IMR-90 (cell line): ENCODE results near the gene PLA2G4B. TPM values are rescaled to one million over a fixed set of nuclear protein-coding genes. Genes with fewer than 3 reads are reported as not detected.

ENCODE experiments used
- ATAC-seq: fragments of 200-7000 bp; cut with Tn5 transposase; 2 replicates; pipeline ENCODE4 v1.9.1; 2020; ENCODE audit warnings: low read depth, mild to moderate bottlenecking, moderate library complexity
- BruUV-seq: library from RNA; stranded (reverse); fragments of 400-500 nt; replicated peaks from 2 replicates; lab custom pipeline; 2021; lab: Mats Ljungman, UMichigan
- CTCF ChIA-PET: fragments of 300-600 bp; formaldehyde crosslinking; extraction: SDS; loops from one replicate; lab custom pipeline; 2021; ENCODE audit warnings: antibody characterized with exemption; lab: Yijun Ruan, JAX
- POLR2A ChIA-PET: fragments of 300-600 bp; sonication (Branson Sonifier 250); formaldehyde crosslinking; loops from one replicate; lab custom pipeline; 2022; ENCODE audit warnings: antibody characterized with exemption; ENCODE audit not compliant: unreplicated experiment; lab: Charles Lee
- DNase-seq: peaks from one replicate; pipeline ENCODE4 v3.0.0; 2013
- H2AFZ ChIP-seq: replicated peaks from 2 replicates; pipeline ENCODE3; 2013; ENCODE audit warnings: low read length, mild to moderate bottlenecking; ENCODE audit not compliant: poor library complexity
- H2AK5ac ChIP-seq: 2 replicates; pipeline ENCODE4 v1.6.1; 2013; ENCODE audit warnings: low read depth, low read length, inconsistent platforms
- H2AK9ac ChIP-seq: replicated peaks from 2 replicates; pipeline ENCODE3; 2013; ENCODE audit warnings: mild to moderate bottlenecking, low read depth, low read length, moderate library complexity; ENCODE audit not compliant: poor library complexity
- H2BK120ac ChIP-seq: 2 replicates; pipeline ENCODE4 v1.6.1; 2013; ENCODE audit warnings: low read depth, low read length, inconsistent platforms
- H2BK15ac ChIP-seq: 3 replicates; pipeline ENCODE4 v1.6.1; 2013; ENCODE audit warnings: low read depth, low read length, inconsistent platforms
- H2BK20ac ChIP-seq: 2 replicates; pipeline ENCODE4 v1.6.1; 2013; ENCODE audit warnings: low read depth, mild to moderate bottlenecking, inconsistent platforms, low read length, moderate library complexity
- H2BK5ac ChIP-seq: 2 replicates; pipeline ENCODE4 v1.6.1; 2013; ENCODE audit warnings: mild to moderate bottlenecking, low read depth, low read length, inconsistent platforms; ENCODE audit not compliant: poor library complexity, severe bottlenecking
- H3K14ac ChIP-seq: replicated peaks from 2 replicates; pipeline ENCODE4 v1.6.1; 2013; ENCODE audit warnings: low read depth, low read length, inconsistent platforms
- H3K18ac ChIP-seq: 2 replicates; pipeline ENCODE4 v1.6.1; 2013; ENCODE audit warnings: low read depth, low read length, control low read depth
- H3K23ac ChIP-seq: 2 replicates; pipeline ENCODE4 v1.6.1; 2013; ENCODE audit warnings: low read depth, low read length, inconsistent platforms
- H3K27ac ChIP-seq: 2 replicates; pipeline ENCODE4 v1.5.1; 2013; ENCODE audit warnings: mild to moderate bottlenecking, control low read depth, low read length; ENCODE audit not compliant: insufficient read depth
- H3K27me3 ChIP-seq: 2 replicates; pipeline ENCODE4 v1.6.1; 2013; ENCODE audit warnings: low read length; ENCODE audit not compliant: control insufficient read depth, insufficient read depth
- H3K36me3 ChIP-seq: 2 replicates; pipeline ENCODE4 v1.6.1; 2013; ENCODE audit warnings: low read length, mixed read lengths; ENCODE audit not compliant: control insufficient read depth, insufficient read depth
- H3K4ac ChIP-seq: 2 replicates; pipeline ENCODE4 v1.6.1; 2013; ENCODE audit warnings: low read depth, low read length, inconsistent platforms
- H3K4me1 ChIP-seq: 2 replicates; pipeline ENCODE4 v1.6.1; 2013; ENCODE audit warnings: low read length, mixed read lengths; ENCODE audit not compliant: control insufficient read depth, insufficient read depth
- H3K4me2 ChIP-seq: 2 replicates; pipeline ENCODE4 v1.6.1; 2013; ENCODE audit warnings: low read depth, mild to moderate bottlenecking, control low read depth, low read length, moderate library complexity
- H3K4me3 ChIP-seq: 2 replicates; pipeline ENCODE4 v1.5.1; 2013; ENCODE audit warnings: low read depth, mild to moderate bottlenecking, control low read depth, low read length, moderate library complexity; ENCODE audit not compliant: insufficient read depth
- H3K56ac ChIP-seq: 2 replicates; pipeline ENCODE4 v1.6.1; 2013; ENCODE audit warnings: low read length, inconsistent platforms; ENCODE audit not compliant: insufficient read depth; ENCODE audit errors: extremely low read depth
- H3K79me1 ChIP-seq, 2 experiments: 2 replicates each; pipeline ENCODE4 v1.6.1; 2013; ENCODE audit warnings: low read length in 2 of 2, inconsistent platforms in 1 of 2, low read depth in 1 of 2
- H3K9ac ChIP-seq: 2 replicates; pipeline ENCODE4 v1.6.1; 2013; ENCODE audit warnings: low read depth, low read length, control low read depth
- H3K9me1 ChIP-seq: 2 replicates; pipeline ENCODE4 v1.6.1; 2013; ENCODE audit warnings: low read length, inconsistent platforms; ENCODE audit not compliant: insufficient read depth
- H3K9me3 ChIP-seq: 2 replicates; pipeline ENCODE4 v1.6.1; 2013; ENCODE audit warnings: low read length; ENCODE audit not compliant: control insufficient read depth, insufficient read depth
- H4K20me1 ChIP-seq: 2 replicates; pipeline ENCODE4 v1.6.1; 2013; ENCODE audit warnings: low read length, inconsistent platforms; ENCODE audit not compliant: insufficient read depth
- H4K5ac ChIP-seq: 2 replicates; pipeline ENCODE4 v1.6.1; 2013; ENCODE audit warnings: mild to moderate bottlenecking, low read depth, low read length, control low read depth
- H4K8ac ChIP-seq, 2 experiments: 2 replicates each; pipeline ENCODE4 v1.6.1; 2013; ENCODE audit warnings: low read depth in 2 of 2, low read length in 2 of 2, control low read depth in 1 of 2, inconsistent platforms in 1 of 2
- H4K91ac ChIP-seq: 2 replicates; pipeline ENCODE4 v1.6.1; 2013; ENCODE audit warnings: low read depth, low read length, inconsistent platforms; ENCODE audit not compliant: insufficient read depth
- BHLHE40 ChIP-seq: fragments of 150-350 bp; IDR thresholded peaks from 2 replicates; pipeline ENCODE4 v1.6.1; 2016; ENCODE audit warnings: mild to moderate bottlenecking, low read depth, low read length
- CEBPB ChIP-seq: IDR thresholded peaks from 2 replicates; pipeline ENCODE4 v1.6.1; 2012; ENCODE audit warnings: low read depth, low read length, improper control_type of control experiment
- CHD1 ChIP-seq: IDR thresholded peaks from 2 replicates; pipeline ENCODE4 v1.6.1; 2012; ENCODE audit warnings: low read depth, low read length, improper control_type of control experiment
- MAFK ChIP-seq: IDR thresholded peaks from 2 replicates; pipeline ENCODE4 v1.6.1; 2012; ENCODE audit warnings: low read depth, low read length, improper control_type of control experiment
- MAZ ChIP-seq: IDR thresholded peaks from 2 replicates; pipeline ENCODE4 v1.6.1; 2012; ENCODE audit warnings: low read depth, mild to moderate bottlenecking, low read length, improper control_type of control experiment, moderate library complexity, borderline replicate concordance
- MXI1 ChIP-seq: IDR thresholded peaks from 2 replicates; pipeline ENCODE4 v1.6.1; 2012; ENCODE audit warnings: low read depth, mild to moderate bottlenecking, low read length, moderate library complexity, borderline replicate concordance
- NFE2L2 ChIP-seq: fragments of 150-350 bp; IDR thresholded peaks from 2 replicates; pipeline ENCODE4 v1.6.1; 2016; ENCODE audit warnings: low read depth, mild to moderate bottlenecking, low read length
- RCOR1 ChIP-seq: IDR thresholded peaks from 2 replicates; pipeline ENCODE4 v1.6.1; 2012; ENCODE audit warnings: mild to moderate bottlenecking, low read length, improper control_type of control experiment; ENCODE audit not compliant: insufficient replicate concordance
- RFX5 ChIP-seq: IDR thresholded peaks from 2 replicates; pipeline ENCODE4 v1.8.0; 2012; ENCODE audit warnings: low read depth, mild to moderate bottlenecking, low read length, moderate library complexity
- SMC3 ChIP-seq: fragments of 150-350 bp; IDR thresholded peaks from 2 replicates; pipeline ENCODE4 v1.6.1; 2016; ENCODE audit warnings: low read depth, mild to moderate bottlenecking, antibody characterized with exemption, low read length, moderate library complexity
- WGBS, 2 experiments: methylation state at CpG; one replicate each; pipeline versions ENCODE4 v1.1.5 to v1.1.7; 2013; ENCODE audit warnings: missing lambda C conversion rate in 2 of 2; ENCODE audit not compliant: insufficient read length in 1 of 2; ENCODE audit errors: extremely low coverage in 2 of 2; 5-methylcytosine and 5-hydroxymethylcytosine counted together
- dilution Hi-C: fragments of 300-500 bp; cut with HindIII; formaldehyde crosslinking; loops from one replicate; pipeline ENCODE4 v1.14.3; 2018; ENCODE audit warnings: low sequenced_read_pairs; ENCODE audit not compliant: unreplicated experiment
- in situ Hi-C: fragments of 300-500 bp; cut with MboI; formaldehyde crosslinking; loops from 3 replicates; pipeline ENCODE4 v1.14.3; 2019; ENCODE audit warnings: low sequenced_read_pairs, inconsistent platforms, mixed read lengths
- intact Hi-C: fragments of 100-400 bp; cut with micrococcal nuclease; formaldehyde crosslinking; loops from 2 replicates; pipeline ENCODE4 v1.10.0; 2022
- polyA plus RNA-seq, 3 experiments: library from polyadenylated mRNA; depleted of rRNA; stranded (reverse); fragments of >200 nt; gene quantifications; 2 replicates each; pipeline ENCODE4 v1.2.3, GENCODE V29; 2012; ENCODE audit warnings: low replicate concordance in 1 of 3
- total RNA-seq: library from RNA; depleted of rRNA; stranded (reverse); fragments of >200 nt; gene quantifications from 2 replicates; pipeline ENCODE4 v1.2.3, GENCODE V29; 2012
- TF ChIP-seq, protein P1 (sequence below): conservative IDR thresholded peaks from 2 replicates; pipeline ENCODE4 v1.5.1; 2012; ENCODE audit warnings: mild to moderate bottlenecking, low read depth, low read length, improper control_type of control experiment
- TF ChIP-seq, protein P2 (sequence below): fragments of 150-350 bp; IDR thresholded peaks from 2 replicates; pipeline ENCODE4 v1.6.1; 2016; ENCODE audit warnings: low read depth, mild to moderate bottlenecking, low read length, moderate library complexity, borderline replicate concordance

PLA2G4B gene
- total and polyA plus RNA-seq, 2 of the 4 experiments (the other 2 are of a cell fraction) = 0.18 to 3.1 TPM

DNA sequence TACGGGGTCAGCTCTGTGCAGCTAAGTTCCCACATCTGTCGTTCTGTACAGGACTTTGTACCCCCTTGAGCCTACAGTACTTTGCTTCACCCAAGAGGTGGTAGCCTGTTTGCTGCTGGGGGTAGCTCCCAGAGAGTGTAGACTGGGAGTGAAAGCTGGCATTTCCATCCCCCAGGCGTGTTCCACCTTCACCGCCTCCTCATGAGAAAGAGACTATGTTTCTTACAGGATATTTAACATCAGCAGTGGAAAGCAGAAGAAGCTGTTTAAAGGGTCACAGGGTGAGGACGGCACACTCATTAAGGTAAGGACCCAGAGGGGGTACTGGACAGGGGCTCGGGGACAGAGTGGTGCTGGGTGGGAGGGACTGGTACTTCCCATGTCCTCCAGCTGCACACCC is 20.9 kb upstream of the PLA2G4B start:
- H3K4me3 ChIP-seq = no peak overlapping the region
- no peak overlapping the region for H3K23ac ChIP-seq
- no peak overlapping the region for H3K9ac ChIP-seq
- ATAC-seq (no peak), DNase-seq (no peak)
- H2BK15ac ChIP-seq = no peak overlapping the region
- peaks cover 70% of the 10 kb centered on the region for H3K36me3 ChIP-seq
- ChIA-PET CTCF (no interaction called here), POLR2A (no interaction called here)
- no peak overlapping the region for H2AK5ac ChIP-seq
- no peak overlapping the region for H4K91ac ChIP-seq
- H3K79me1 ChIP-seq = peaks cover 0 to 8% of the 10 kb centered on the region in 2 experiments; a peak in 1 of 4 replicates
- no peaks in the 10 kb centered on the region for H3K9me1 ChIP-seq
- WGBS, 2 experiments = no CpG with 5 or more reads among the region's 6 CpGs
- dilution Hi-C loops = no loop called here
- no peak overlapping the region for H3K56ac ChIP-seq
- H3K4me1 ChIP-seq = no peaks in the 10 kb centered on the region
- no peak overlapping the region for H2BK20ac ChIP-seq
- H3K18ac ChIP-seq = no peak overlapping the region
- H4K5ac ChIP-seq = no peak overlapping the region
- BruUV-seq = no TSS peak
- no peaks in the 10 kb centered on the region for H3K27me3 ChIP-seq
- no peak overlapping the region for H2AK9ac ChIP-seq
- no peak overlapping the region for H3K4me2 ChIP-seq
- no peaks in the 10 kb centered on the region for H3K9me3 ChIP-seq
- TF ChIP-seq RFX5 (no peak), BHLHE40 (no peak), MAFK (no peak), MAZ (no peak), NFE2L2 (no peak), MXI1 (no peak), CEBPB (no peak), CHD1 (no peak), RCOR1 (no peak), SMC3 (no peak)
- TF ChIP-seq, protein P1, sequence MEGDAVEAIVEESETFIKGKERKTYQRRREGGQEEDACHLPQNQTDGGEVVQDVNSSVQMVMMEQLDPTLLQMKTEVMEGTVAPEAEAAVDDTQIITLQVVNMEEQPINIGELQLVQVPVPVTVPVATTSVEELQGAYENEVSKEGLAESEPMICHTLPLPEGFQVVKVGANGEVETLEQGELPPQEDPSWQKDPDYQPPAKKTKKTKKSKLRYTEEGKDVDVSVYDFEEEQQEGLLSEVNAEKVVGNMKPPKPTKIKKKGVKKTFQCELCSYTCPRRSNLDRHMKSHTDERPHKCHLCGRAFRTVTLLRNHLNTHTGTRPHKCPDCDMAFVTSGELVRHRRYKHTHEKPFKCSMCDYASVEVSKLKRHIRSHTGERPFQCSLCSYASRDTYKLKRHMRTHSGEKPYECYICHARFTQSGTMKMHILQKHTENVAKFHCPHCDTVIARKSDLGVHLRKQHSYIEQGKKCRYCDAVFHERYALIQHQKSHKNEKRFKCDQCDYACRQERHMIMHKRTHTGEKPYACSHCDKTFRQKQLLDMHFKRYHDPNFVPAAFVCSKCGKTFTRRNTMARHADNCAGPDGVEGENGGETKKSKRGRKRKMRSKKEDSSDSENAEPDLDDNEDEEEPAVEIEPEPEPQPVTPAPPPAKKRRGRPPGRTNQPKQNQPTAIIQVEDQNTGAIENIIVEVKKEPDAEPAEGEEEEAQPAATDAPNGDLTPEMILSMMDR = no peak
- TF ChIP-seq, protein P2, sequence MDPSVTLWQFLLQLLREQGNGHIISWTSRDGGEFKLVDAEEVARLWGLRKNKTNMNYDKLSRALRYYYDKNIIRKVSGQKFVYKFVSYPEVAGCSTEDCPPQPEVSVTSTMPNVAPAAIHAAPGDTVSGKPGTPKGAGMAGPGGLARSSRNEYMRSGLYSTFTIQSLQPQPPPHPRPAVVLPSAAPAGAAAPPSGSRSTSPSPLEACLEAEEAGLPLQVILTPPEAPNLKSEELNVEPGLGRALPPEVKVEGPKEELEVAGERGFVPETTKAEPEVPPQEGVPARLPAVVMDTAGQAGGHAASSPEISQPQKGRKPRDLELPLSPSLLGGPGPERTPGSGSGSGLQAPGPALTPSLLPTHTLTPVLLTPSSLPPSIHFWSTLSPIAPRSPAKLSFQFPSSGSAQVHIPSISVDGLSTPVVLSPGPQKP = no peak
- H4K20me1 ChIP-seq = no peaks in the 10 kb centered on the region
- no peak overlapping the region for H3K27ac ChIP-seq
- H3K4ac ChIP-seq = no peak overlapping the region
- intact Hi-C loops = loop anchor here (10.0 kb wide), 1 partner anchor 353 kb away; no protein-coding TSS in a partner anchor
- no peak overlapping the region for H3K14ac ChIP-seq
- no peak overlapping the region for H2BK120ac ChIP-seq
- no peak overlapping the region for H2BK5ac ChIP-seq
- H4K8ac ChIP-seq = no peak overlapping the region
- in situ Hi-C loops = no loop called here
- no peak overlapping the region for H2AFZ ChIP-seq
